NCI-H2107 treated with DMSO at 0.1 percent for 48 hours (cell line): ENCODE data around the gene ZNF280C.
A peak's percentile ranks its signal among the peaks of the same experiment; 100 is the strongest.
"Not testable (repeated sequence)": the region's sequence is repeated elsewhere in the genome, so short reads cannot be mapped to it uniquely, and the experiment has no call there.

ENCODE experiments used
- DNase-seq: peaks from one replicate; lab custom pipeline; 2025; ENCODE audit not compliant: unreplicated experiment; lab: John Stamatoyannopoulos, UW

The ZNF280C gene

GRCh38 chrX:130268449-130269170 lies at the start of gene ZNF280C:
Gene ZNF280C, minus strand, starts transcription at chrX:130268899. Its CDS starts 8,450 bp downstream, at chrX:130260449.
- DNase-seq, result peak; percentile 92

GRCh38 chrX:130304587-130305368 lies 36.1 kb upstream of the ZNF280C start:
- no peak for DNase-seq

- no peak for DNase-seq
Observed at GRCh38 chrX:130301977-130302376, 33.3 kb upstream of the ZNF280C start.

- DNase-seq, result no peak
Observed at GRCh38 chrX:130301405-130301804, 32.7 kb upstream of the ZNF280C start.

- DNase-seq, result no peak
Observed at GRCh38 chrX:130300010-130300282, 31.2 kb upstream of the ZNF280C start.

GRCh38 chrX:130299279-130300009 lies 30.7 kb upstream of the ZNF280C start:
- peak; percentile 63 for DNase-seq

- no peak for DNase-seq
Observed at GRCh38 chrX:130296743-130297142, 28.0 kb upstream of the ZNF280C start.

GRCh38 chrX:130296297-130296678 lies 27.6 kb upstream of the ZNF280C start:
- no peak for DNase-seq

GRCh38 chrX:130295519-130296296 lies 27.0 kb upstream of the ZNF280C start:
- no peak for DNase-seq

- no peak for DNase-seq
Observed at GRCh38 chrX:130287071-130287770, 18.5 kb upstream of the ZNF280C start.

GRCh38 chrX:130285710-130286109 lies 17.0 kb upstream of the ZNF280C start:
- DNase-seq, result no peak

GRCh38 chrX:130285069-130285620 lies 16.4 kb upstream of the ZNF280C start:
- DNase-seq, result no peak

- no peak for DNase-seq
Observed at GRCh38 chrX:130282151-130282550, 13.5 kb upstream of the ZNF280C start.

GRCh38 chrX:130280901-130281300 lies 12.2 kb upstream of the ZNF280C start:
- DNase-seq, result no peak

GRCh38 chrX:130272253-130272652 lies 3.6 kb upstream of the ZNF280C start:
- DNase-seq, result peak; percentile 35

GRCh38 chrX:130269391-130269790 lies 692 bp upstream of the ZNF280C start:
- not testable (repeated sequence) for DNase-seq

GRCh38 chrX:130267956-130268448 lies 697 bp downstream of the ZNF280C start:
- no peak for DNase-seq

- DNase-seq, result no peak
Observed at GRCh38 chrX:130264573-130264972, 4.1 kb downstream of the ZNF280C start.

GRCh38 chrX:130263016-130263415 lies 5.7 kb downstream of the ZNF280C start:
- no peak for DNase-seq

- DNase-seq, result no peak
Observed at GRCh38 chrX:130262231-130262630, 6.5 kb downstream of the ZNF280C start.
